Measurements from ENCODE around the gene SNED1.

The SNED1 gene

DNA sequence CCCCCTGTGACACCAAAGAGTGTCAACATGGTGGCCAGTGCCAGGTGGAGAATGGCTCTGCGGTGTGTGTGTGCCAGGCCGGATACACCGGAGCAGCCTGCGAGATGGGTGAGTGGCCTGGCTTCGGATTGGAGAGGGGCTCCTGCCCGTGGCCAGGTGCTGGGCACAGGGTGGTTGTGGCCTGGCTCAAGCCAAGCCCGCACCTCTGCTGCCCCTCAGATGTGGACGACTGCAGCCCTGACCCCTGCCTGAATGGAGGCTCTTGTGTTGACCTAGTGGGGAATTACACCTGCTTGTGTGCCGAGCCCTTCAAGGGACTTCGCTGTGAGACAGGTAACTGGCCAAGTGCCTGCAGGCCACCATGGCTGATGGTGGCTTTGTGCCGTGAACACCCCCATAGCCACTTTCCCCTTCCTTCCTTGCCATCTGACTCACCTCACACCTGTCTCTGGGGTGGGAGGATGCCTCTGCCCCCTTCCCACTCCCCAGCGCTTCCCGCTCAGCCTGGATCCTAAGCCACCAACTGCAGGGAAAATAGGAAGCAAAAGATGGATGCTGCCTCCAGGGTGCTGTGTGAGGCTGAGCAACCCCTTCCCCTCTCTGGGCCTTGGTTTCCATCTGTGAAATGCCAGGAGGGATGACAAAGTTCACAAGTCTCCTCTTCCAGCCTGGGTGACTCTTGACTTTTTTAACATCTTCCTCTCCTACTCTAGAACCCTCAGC lies 41.8 kb downstream of the SNED1 start:
- DNase-seq (ENCODE audit: insufficient read length, low spot score): no peak
- FAIRE-seq: no peak

DNA sequence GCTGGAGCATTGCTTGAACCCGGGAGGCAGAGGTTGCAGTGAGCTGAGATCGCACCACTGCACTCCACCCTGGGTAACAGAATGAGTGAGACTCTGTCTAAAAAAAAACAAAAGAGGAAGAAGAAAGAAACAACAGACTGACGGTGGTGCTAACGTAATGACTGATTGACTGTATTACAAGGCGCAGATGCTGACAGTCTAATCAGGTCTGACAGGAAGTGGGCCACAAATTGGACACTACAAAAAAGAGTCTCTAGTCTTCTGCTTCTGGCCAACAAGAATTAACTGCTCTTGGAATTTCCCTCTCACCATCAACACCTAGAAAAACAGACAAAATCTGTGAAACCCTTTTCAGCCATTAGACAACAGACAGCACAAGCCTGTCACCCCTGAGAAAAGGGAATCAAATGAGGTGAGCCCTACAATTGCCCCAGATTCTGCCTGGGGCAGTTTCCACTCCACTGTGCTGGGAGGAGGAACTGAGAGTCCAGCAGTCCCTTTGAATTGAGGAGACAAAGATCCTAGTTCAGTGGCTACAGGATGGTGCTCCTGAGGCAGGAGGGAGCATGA lies 43.3 kb downstream of the SNED1 start:
- DNase-seq (ENCODE audit: insufficient read length, low spot score) (no peak), FAIRE-seq (no peak)

DNA sequence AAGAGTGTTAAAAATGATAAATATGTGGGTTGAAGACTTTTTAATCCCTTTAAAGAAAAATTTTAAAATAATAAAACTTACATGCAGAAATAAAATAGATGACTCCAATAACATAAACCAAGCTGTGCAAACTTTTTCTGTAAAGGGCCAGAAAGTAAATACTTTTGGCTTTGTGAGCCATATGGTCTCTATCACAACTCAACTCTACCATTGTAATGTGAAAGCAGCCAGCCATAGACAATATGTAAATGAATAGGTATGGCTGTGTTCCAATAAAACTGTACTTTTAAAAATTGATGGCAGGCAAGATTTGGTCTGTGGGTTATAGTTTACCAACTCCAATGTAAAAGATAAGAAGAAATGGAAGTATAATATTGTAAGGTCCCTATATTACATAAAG lies 45.2 kb downstream of the SNED1 start:
- FAIRE-seq: no peak

DNA sequence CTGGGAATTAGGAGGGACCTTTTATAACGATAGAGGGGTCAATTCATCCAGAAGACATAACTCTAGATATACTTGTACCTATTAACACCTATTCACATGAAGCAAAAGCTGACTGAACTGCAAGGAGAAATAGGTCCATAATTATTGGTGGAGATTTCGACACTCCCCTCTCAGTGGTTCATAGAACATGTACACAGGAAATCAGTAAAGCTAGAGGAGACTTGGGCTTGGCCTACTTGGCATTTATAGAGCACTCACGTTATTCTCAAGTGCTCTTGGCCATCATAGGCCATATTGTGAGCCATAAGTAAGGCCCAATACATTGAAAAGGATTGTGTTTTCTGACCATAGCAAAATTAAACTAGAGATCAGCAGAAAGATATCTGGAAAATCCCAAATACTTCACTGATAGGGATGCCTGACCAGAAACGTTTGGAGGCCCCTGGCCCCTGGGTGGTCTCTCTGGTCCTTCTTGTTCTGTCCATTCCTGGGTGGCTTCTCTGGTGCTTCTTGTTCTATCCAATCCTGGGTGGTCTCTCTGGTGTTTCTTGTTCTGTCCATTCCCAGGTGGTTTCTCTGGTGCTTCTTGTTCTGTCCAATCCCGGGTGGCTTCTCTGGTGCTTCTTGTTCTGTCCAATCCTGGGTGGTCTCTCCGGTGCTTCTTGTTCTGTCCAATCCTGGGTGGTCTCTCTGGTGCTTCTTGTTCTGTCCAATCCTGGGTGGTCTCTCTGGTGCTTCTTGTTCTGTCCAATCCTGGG lies 49.0 kb downstream of the SNED1 start:
- no peak for FAIRE-seq
- DNase-seq (ENCODE audit: insufficient read length, low spot score): no peak

More for the DNA sequence above, 45.2 kb downstream of the SNED1 start:
- no peak for DNase-seq (ENCODE audit: insufficient read length, low spot score)

DNA sequence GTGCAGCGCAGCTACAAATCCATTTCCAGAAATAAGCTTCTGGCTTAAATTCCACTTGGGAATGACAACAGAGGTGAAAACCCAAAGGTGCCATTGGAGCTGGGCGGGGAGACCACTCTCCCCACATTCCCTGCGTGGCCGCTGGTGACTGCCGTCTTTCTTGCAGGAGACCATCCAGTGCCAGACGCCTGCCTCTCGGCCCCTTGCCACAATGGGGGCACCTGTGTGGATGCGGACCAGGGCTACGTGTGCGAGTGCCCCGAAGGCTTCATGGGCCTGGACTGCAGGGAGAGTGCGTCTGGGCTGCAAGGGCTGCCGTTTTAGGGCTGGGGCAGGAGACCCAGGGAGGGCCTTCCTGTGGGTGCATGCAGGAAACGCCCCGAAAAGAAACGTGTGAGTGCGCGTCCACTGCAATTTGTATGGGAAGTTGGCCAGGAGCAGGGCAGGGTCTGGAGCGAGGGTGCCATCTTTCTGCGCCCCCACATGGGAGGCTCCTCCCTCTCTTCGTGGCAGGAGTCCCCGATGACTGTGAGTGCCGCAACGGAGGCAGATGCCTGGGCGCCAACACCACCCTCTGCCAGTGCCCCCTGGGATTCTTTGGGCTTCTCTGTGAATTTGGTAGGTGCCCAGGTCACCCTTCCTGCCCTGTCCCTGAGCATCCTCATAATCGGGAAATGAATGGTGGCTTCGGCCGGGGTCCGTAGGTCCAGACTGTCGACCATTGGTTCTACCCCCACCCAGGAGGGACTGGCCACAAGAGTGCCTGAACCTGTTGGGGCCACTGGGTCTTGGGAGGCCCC lies 49.9 kb downstream of the SNED1 start:
- FAIRE-seq (no peak), DNase-seq (ENCODE audit: insufficient read length, low spot score) (no peak)

DNA sequence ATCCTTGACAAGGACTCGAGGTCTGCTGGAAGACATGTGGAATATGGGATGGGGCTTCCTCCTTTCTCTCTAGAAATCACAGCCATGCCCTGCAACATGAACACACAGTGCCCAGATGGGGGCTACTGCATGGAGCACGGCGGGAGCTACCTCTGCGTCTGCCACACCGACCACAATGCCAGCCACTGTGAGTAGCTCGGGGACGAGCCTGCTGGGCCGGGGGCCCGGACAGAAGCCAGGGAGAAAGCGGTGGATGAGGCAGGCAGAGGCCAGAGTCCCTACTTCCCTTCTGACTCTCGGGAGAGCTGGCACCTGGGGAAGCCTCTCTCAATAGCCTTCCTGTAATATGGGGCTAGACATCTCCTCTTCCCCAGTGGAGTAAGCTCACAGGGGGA lies 50.5 kb downstream of the SNED1 start:
- FAIRE-seq: no peak
- DNase-seq (ENCODE audit: insufficient read length, low spot score): no peak

DNA sequence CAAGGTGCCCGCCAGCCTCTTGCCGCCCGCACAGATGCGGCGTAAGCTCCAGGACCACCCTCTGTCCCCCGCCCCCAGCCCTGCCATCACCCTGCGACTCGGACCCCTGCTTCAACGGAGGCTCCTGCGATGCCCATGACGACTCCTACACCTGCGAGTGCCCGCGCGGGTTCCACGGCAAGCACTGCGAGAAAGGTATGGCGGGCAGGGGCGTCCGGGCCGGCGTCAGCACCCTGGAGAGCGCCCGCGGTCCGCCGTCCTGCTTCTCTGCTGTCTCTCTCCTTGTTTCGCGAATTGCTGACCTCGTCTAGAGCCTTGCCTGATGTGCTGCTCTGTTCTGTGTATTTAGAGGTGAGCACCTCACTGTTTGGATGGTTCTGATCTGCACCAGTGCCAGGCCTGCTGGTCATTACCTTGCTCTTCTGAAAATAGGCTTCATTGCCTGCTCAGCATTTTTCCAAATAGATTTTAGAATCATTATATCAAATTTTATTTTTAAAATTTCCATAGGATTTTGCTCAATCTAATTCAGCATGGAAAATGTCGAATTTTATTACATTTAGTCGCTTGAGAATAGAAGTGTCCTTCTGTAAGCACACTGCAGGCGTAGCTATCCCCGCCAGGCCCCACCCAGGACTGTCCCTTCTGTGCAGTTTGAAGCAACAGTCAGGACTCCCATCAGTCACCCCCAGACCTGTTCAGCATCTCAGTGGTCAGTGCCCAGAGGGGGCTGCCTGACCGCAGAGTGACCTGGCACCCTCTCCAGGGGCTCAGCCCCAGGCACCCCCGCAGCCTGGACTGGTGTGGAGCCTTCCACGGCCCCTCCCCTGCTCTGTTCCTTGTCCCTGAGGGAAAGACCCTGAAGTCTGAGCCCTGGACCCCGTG lies 51.6 kb downstream of the SNED1 start:
- FAIRE-seq (no peak), DNase-seq (ENCODE audit: insufficient read length, low spot score) (no peak)

DNA sequence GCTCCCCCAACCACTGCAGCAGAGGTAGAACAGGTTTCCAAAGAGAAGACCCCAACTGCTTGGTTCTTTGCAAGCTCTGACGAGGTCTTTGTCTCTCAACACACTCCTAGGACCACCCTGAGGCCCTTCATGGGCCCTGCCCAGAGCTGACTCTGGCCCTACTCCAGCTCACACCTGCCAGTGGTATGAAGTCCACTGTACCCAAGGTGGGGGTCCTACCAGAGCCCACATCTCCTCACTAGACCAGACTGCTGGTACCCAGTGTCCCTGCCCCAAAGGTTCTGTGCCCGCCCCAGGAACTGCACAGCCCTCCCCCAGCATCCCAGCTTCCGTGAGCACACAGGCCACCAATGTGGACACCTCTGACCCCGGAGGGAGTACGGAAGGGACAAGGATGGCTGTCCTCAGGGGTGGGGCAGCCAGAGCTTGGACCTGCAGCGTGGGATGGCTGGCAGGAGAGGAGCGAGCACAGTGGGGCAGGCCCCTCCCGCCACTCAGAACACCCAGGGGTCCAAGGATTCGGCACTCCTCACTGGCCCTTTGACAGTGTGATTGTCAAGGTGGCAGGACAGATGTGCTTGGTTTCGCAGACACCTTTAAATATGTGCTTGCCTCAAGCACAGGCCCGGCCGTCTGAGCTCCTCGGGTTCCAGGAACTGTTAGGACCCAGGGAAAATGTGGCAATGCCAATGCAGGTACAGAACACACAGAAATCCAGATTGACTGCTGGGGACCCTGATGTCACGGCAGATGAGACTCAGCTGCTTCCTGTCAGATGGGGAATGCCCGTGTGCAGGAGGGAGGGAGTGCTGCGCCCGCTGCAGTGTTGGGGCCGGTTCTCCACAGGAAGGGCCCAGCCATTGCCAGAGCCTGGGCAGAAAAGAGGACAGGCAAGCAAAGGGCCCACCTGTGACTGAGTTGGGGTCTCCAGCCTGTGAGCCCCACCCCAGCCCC lies 52.5 kb downstream of the SNED1 start:
- no peak for FAIRE-seq
- DNase-seq (ENCODE audit: insufficient read length, low spot score): no peak

DNA sequence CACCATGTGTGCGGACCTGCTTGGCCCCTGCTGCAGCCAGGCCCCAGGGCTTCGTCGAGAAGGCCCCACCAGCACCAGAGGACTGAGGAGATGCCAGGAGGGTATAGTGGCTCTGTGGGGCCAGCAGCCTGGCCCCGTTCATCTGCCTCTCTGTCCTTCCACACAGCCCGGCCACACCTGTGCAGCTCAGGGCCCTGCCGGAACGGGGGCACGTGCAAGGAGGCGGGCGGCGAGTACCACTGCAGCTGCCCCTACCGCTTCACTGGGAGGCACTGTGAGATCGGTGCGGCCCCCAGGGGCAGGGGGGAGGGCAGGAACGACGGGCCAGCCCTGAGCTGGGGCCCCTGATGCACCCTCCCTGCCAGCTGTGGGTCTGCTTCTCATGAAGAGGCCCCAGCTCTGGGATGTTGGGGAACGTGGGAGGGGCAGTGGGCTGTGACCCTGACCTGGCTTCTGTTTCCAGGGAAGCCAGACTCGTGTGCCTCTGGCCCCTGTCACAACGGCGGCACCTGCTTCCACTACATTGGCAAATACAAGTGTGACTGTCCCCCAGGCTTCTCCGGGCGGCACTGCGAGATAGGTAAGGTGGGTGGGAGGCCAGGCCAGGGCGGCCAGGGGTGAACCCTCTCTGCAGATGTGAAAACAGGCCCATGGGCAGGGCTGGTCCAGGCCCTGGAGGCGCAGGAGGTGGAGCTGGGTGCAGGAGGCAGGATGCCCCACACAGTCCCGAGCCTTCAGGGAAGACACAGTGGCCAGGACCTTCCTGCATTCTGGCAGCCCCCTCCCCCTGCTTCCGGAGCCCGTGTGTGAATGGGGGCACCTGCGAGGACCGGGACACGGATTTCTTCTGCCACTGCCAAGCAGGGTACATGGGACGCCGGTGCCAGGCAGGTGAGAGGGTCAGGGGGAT lies 53.4 kb downstream of the SNED1 start:
- FAIRE-seq (no peak), DNase-seq (ENCODE audit: insufficient read length, low spot score) (no peak)

DNA sequence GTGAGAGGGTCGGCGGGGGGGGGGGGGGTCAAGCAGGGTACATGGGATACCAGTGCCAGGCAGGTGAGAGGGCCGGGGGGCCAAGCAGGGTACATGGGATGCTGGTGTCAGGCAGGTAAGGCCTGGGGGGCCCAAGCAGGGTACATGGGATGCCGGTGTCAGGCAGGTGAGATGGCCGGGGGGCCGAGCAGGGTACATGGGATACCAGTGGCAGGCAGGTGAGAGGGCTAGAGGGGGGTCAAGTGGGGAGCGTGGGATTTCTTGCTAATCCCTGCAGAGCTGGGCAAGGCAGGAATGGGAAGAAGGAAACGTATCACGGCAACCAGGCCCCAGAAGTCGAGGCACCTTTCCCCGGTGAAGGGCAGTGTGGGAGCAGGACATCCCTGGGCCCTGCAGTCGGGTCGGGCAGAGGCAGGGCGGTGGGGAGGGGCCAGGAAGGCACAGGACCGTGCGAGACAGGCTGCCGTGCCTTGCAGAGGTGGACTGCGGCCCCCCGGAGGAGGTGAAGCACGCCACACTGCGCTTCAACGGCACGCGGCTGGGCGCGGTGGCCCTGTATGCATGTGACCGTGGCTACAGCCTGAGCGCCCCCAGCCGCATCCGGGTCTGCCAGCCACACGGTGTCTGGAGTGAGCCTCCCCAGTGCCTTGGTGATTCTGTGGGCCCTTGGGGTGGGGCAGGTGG lies 54.4 kb downstream of the SNED1 start:
- FAIRE-seq (no peak), DNase-seq (ENCODE audit: insufficient read length, low spot score) (no peak)

DNA sequence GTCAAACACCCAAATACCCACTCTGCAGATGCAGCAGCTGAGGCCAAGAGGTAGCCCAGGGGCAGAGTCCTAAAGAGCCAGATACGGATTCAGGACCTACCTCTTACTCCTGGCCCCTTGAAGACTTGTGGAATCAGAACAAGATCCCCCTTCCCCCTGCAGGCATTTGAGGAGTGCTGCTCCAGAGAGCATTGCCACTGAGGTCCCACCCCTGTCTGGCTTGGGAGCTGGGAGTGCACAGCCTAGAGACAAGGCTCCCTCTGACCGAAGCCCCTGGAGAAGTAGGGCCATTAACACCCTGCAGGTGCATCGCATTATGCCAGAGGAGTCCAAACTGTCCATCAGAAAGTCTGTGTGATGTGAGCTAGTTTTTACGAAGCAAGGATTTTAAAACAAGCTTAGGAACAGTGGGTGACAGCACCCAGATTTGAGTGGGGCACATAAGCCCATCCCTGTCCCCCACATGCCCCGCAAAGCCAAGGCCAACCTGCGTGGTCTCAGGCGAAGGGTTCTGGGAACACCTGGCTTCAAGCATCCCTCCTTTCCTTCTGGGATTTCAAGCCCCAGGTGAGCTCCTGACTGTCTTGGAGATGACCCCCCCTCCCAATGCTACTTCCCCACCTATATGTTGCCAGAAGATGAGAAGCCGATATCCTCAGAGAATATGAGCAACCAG lies 55.3 kb downstream of the SNED1 start:
- FAIRE-seq: no peak
- DNase-seq (ENCODE audit: insufficient read length, low spot score): no peak

DNA sequence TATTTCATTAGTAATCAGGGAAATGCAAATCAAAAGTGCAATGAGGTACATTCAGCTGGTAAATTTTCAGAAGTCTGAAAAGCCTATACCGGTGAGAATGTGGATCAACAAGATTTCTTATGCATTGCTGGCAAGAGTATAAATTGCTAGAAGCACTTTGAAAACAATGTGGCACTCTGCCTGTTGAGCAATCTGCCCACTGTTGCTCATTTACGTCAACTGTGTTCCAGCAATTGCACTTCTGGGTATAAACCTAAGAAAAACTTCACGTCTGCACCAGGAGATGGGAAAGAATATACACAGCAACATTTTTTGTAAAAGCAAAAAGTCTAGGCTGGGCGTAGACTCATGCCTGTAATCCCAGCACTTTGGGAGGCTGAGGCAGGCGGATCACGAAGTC lies 62.9 kb downstream of the SNED1 start:
- no peak for FAIRE-seq

DNA sequence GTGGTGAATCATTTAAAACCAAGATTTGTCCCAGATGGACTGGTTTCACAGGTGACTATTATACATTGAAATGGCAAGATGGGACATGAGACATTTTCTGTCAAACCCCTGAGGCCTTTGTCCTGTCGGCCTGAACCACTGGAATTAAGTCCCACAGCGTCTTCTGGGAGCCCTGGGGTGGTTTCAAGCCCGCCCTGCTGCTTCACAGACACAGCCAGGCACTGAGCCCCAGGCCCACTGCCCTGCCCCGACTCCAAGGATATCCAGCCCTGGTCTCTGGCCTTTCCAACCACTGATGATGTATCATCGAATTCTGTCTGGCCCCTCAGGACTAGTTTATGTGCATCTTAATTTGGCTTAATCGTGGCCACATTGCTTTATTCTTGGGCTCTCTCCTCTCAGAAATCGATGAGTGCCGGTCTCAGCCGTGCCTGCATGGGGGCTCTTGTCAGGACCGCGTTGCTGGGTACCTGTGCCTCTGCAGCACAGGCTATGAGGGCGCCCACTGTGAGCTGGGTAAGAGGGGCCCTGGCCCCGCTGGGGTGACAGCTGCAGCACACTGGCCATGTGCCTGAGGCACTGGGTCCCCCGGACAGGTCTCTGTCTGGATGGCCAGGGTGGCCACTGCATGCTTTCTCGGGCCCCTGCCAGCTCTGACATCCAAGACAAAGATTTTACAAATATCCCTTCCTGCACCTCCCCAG lies 64.1 kb downstream of the SNED1 start:
- FAIRE-seq: no peak

More for the DNA sequence above, 62.9 kb downstream of the SNED1 start:
- no peak for DNase-seq (ENCODE audit: insufficient read length, low spot score)

DNA sequence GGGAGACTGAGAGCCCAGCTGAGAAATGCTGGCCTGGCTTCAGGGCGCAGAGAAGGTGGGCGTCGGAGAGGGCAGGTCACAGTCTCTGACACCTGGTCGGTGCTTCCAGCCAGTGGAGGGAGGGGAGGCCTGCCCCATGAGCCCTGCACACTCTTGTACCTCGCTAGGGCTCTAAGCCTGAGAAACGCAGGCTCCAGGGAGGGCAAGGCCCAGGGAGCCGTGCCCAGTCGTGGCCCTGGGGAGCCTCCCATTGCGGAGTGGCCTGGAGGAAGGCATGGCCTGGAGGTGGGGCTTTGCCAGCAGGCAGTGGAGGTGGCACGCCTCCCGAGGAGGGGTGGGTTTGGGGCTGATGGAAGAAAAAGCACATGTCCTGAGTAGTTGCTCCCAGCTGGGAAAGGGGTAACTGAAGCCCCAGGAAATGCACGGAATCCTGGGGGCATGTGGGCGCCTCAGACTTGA lies 64.7 kb downstream of the SNED1 start:
- DNase-seq (ENCODE audit: insufficient read length, low spot score) (no peak), FAIRE-seq (no peak)

More for the DNA sequence above, 64.1 kb downstream of the SNED1 start:
- no peak for DNase-seq (ENCODE audit: insufficient read length, low spot score)

DNA sequence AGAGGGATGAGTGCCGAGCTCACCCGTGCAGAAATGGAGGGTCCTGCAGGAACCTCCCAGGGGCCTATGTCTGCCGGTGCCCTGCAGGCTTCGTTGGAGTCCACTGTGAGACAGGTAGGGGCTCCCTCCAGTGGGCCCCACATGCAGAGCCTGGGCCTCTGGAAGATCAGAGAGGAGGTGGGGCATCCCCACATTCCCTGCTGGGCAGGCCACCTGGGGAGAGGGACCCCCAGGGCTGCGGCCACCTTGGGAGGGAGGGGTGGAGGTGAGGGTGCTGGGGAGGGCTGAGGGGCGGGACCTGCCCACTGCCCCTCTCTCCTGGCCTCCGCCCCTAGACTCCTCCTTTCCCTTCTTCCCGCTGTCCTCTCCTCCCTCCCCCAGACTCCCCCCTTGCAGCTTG lies 65.2 kb downstream of the SNED1 start:
- FAIRE-seq (no peak), DNase-seq (ENCODE audit: insufficient read length, low spot score) (no peak)
